GM12873 (cell line): ENCODE results near the gene CLMP.

Experiments used
- CTCF ChIP-seq: IDR thresholded peaks from 2 replicates; pipeline ENCODE4 v1.5.1; 2012; ENCODE audit warnings: low read depth, mild to moderate bottlenecking, moderate library complexity, low read length, control low read depth; ENCODE audit not compliant: insufficient read depth; ENCODE audit errors: missing control alignments

Gene CLMP

GRCh38 chr11:123047947-123048293 is 147.1 kb downstream of the CLMP start:
- no peak for TF ChIP-seq CTCF

- TF ChIP-seq CTCF = no peak
These were observed 147.6 kb downstream of the CLMP start for GRCh38 chr11:123047266-123047946.

GRCh38 chr11:123046473-123047259 is 148.4 kb downstream of the CLMP start:
- TF ChIP-seq CTCF = no peak

- no peak for TF ChIP-seq CTCF
These were observed 149.9 kb downstream of the CLMP start for GRCh38 chr11:123045101-123045500.

- no peak for TF ChIP-seq CTCF
These were observed 153.9 kb downstream of the CLMP start for GRCh38 chr11:123041185-123041584.

GRCh38 chr11:123040111-123040432 is 155.0 kb downstream of the CLMP start:
- TF ChIP-seq CTCF = no peak

GRCh38 chr11:123035831-123036230 is 159.2 kb downstream of the CLMP start:
- no peak for TF ChIP-seq CTCF
